HCT116 (cell line): Measurements from ENCODE around the gene DUOXA1.

Source experiments
- CBX3 ChIP-seq: IDR thresholded peaks from 2 replicates; pipeline ENCODE4 v1.6.1; 2012; ENCODE audit warnings: low read depth
- CTCF ChIP-seq, 3 experiments: fragments of 200-600 bp in 1 of 3; sonication (generic) in 1 of 3; IDR thresholded peaks in 2 of 3; conservative IDR thresholded peaks in 1 of 3; 2 replicates each; pipeline ENCODE4 v1.5.1; 2012 to 2017; ENCODE audit warnings: low read depth in 2 of 3, low read length in 2 of 3, antibody characterized with exemption in 1 of 3, borderline replicate concordance in 1 of 3, control low read depth in 1 of 3, mild to moderate bottlenecking in 1 of 3, mixed read lengths in 1 of 3, mixed run types in 1 of 3, moderate library complexity in 1 of 3; ENCODE audit not compliant: insufficient read depth in 1 of 3
- EGR1 ChIP-seq: IDR thresholded peaks from 2 replicates; pipeline ENCODE4 v1.6.1; 2012; ENCODE audit warnings: low read depth
- ELF1 ChIP-seq: IDR thresholded peaks from 2 replicates; pipeline ENCODE4 v1.6.1; 2012; ENCODE audit warnings: low read depth, borderline replicate concordance
- EZH2 ChIP-seq: fragments of 200-600 bp; sonication (generic); IDR thresholded peaks from 2 replicates; pipeline ENCODE4 v1.6.1; 2017; ENCODE audit warnings: antibody characterized with exemption, mixed run types
- EZH2phosphoT487 ChIP-seq: fragments of 200-600 bp; IDR thresholded peaks from 2 replicates; pipeline ENCODE4 v1.6.1; 2018; ENCODE audit warnings: antibody characterized with exemption, borderline replicate concordance
- POLR2A ChIP-seq: IDR thresholded peaks from 2 replicates; pipeline ENCODE4 v1.7.0; 2011; ENCODE audit warnings: borderline replicate concordance; ENCODE audit not compliant: insufficient read depth, insufficient read length; ENCODE audit errors: extremely low read depth
- POLR2AphosphoS5 ChIP-seq: IDR thresholded peaks from 2 replicates; pipeline ENCODE4 v1.6.1; 2011; ENCODE audit warnings: mild to moderate bottlenecking, low read depth, low read length, moderate library complexity
- RAD21 ChIP-seq: IDR thresholded peaks from 2 replicates; pipeline ENCODE4 v1.6.1; 2012; ENCODE audit warnings: low read depth, mild to moderate bottlenecking
- SP1 ChIP-seq: IDR thresholded peaks from 2 replicates; pipeline ENCODE4 v1.6.1; 2012; ENCODE audit warnings: low read depth
- SRF ChIP-seq: IDR thresholded peaks from 2 replicates; pipeline ENCODE4 v1.6.1; 2012; ENCODE audit warnings: low read depth
- TCF7L2 ChIP-seq: IDR thresholded peaks from 2 replicates; pipeline ENCODE4 v1.7.0; 2011; ENCODE audit warnings: borderline replicate concordance, inconsistent platforms; ENCODE audit not compliant: insufficient read depth, insufficient read length; ENCODE audit errors: extremely low read depth
- ZBTB33 ChIP-seq: IDR thresholded peaks from 2 replicates; pipeline ENCODE4 v1.6.1; 2011; ENCODE audit warnings: mild to moderate bottlenecking, low read length, moderate library complexity; ENCODE audit not compliant: insufficient replicate concordance; ENCODE audit errors: extremely low read depth
- ZFX ChIP-seq: fragments of 450-650 bp; IDR thresholded peaks from 2 replicates; pipeline ENCODE4 v1.6.1; 2017

DNA sequence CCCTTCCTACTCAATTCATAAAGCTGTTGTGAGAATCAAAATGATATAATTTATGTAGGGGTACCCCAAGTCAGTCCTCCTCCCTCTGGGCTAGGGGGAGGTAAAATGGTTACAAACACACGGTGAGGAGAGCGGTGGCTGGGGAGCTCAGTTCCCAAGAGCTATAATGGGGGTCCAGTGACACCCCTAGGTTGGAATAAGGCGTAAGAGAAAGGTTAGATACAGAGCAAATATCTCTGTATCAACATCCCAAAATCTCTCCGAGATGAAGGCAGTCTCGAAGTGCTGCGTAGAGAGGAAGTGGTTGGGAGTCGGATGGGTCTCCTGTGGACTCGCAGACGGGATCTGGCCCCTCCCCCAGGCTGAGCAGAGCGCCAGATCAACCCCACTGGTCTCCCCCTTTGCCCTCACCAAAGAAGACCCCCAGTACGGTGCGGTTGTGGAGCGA is 17.5 kb downstream of the DUOXA1 start:
- no peak for TF ChIP-seq ZFX
- TF ChIP-seq CTCF (IDR thresholded peaks at IDR 0.05 in 2 of 3, conservative IDR thresholded peaks at IDR 0.05 in 1 of 3; ENCODE audit: borderline replicate concordance in 1 of 3, insufficient read depth in 1 of 3, low read depth in 2 of 3, low read length in 2 of 3) = no peak
- no peak for TF ChIP-seq POLR2AphosphoS5
- TF ChIP-seq EGR1 = no peak
- TF ChIP-seq POLR2A = no peak
- no peak for TF ChIP-seq EZH2phosphoT487
- no peak for TF ChIP-seq TCF7L2
- no peak for TF ChIP-seq RAD21
- TF ChIP-seq CBX3 = no peak
- TF ChIP-seq SRF = no peak
- TF ChIP-seq ELF1 = no peak
- TF ChIP-seq ZBTB33 = no peak
- TF ChIP-seq EZH2 = no peak
- no peak for TF ChIP-seq SP1
